Mesothelial cell of epicardium (in vitro differentiated cells): ENCODE measurements around the gene PNLDC1. TPM values are rescaled to one million over a fixed set of nuclear protein-coding genes. Genes with fewer than 3 reads are reported as not detected.
"Not testable (repeated sequence)": the region's sequence is repeated elsewhere in the genome, so short reads cannot be mapped to it uniquely, and the experiment has no call there.

Experiments used
- DNase-seq, 2 experiments: peaks; one replicate each; pipeline ENCODE4 v3.0.0; 2021; ENCODE audit warnings: low spot score in 2 of 2; ENCODE audit not compliant: unreplicated experiment in 2 of 2
- H3K27ac Mint-ChIP-seq: 2 replicates; pipeline ENCODE4 v1.8.0; 2021; ENCODE audit warnings: mixed read lengths
- H3K27me3 Mint-ChIP-seq: 2 replicates; pipeline ENCODE4 v1.8.0; 2021; ENCODE audit warnings: low read depth, mixed read lengths
- H3K36me3 Mint-ChIP-seq: 2 replicates; pipeline ENCODE4 v1.8.0; 2021; ENCODE audit warnings: mixed read lengths
- H3K4me1 Mint-ChIP-seq: 2 replicates; pipeline ENCODE4 v1.8.0; 2021; ENCODE audit warnings: mixed read lengths
- H3K4me3 Mint-ChIP-seq: 2 replicates; pipeline ENCODE4 v1.8.0; 2021; ENCODE audit warnings: mild to moderate bottlenecking, moderate library complexity, mixed read lengths
- H3K9me3 Mint-ChIP-seq: 2 replicates; pipeline ENCODE4 v1.8.0; 2021; ENCODE audit warnings: mixed read lengths
- total RNA-seq: library from RNA; stranded (reverse); gene quantifications from 3 replicates; pipeline ENCODE4 v1.2.1, GENCODE V29; 2021
- TF ChIP-seq, protein P1 (sequence below): fragments of 200-600 bp; sonication (generic); IDR thresholded peaks from one replicate; pipeline ENCODE4 v1.5.0; 2021; ENCODE audit warnings: antibody characterized with exemption; ENCODE audit not compliant: unreplicated experiment

The PNLDC1 gene
- total RNA-seq, 1 donor from 2014 or later, result 0.16 TPM

DNA sequence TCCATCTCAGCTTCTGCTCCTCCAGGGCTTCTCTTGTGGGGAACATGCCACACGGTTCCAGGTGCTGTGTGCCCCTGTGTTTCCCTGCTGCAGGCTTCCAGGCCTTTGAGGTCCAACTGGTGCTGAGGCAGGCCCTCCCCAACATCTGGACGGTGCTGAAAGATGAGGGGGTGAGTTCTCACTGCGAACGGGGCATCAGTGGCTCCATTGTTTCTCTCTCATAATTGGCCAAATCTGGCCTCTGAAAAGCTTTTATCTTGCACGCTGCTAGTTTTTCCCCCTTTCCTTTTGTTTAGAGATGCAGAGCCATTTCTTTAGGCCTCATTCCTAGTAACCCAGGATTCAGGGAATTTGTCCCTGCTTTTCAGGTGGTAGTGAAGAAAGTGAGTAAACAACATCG, 8.6 kb downstream of the PNLDC1 start:
- H3K4me1 Mint-ChIP-seq, result no peaks in the 10 kb centered on the region
- no peak for DNase-seq
- H3K36me3 Mint-ChIP-seq, result no peaks in the 10 kb centered on the region
- TF ChIP-seq, protein P1, sequence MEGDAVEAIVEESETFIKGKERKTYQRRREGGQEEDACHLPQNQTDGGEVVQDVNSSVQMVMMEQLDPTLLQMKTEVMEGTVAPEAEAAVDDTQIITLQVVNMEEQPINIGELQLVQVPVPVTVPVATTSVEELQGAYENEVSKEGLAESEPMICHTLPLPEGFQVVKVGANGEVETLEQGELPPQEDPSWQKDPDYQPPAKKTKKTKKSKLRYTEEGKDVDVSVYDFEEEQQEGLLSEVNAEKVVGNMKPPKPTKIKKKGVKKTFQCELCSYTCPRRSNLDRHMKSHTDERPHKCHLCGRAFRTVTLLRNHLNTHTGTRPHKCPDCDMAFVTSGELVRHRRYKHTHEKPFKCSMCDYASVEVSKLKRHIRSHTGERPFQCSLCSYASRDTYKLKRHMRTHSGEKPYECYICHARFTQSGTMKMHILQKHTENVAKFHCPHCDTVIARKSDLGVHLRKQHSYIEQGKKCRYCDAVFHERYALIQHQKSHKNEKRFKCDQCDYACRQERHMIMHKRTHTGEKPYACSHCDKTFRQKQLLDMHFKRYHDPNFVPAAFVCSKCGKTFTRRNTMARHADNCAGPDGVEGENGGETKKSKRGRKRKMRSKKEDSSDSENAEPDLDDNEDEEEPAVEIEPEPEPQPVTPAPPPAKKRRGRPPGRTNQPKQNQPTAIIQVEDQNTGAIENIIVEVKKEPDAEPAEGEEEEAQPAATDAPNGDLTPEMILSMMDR, result no peak
- H3K9me3 Mint-ChIP-seq, result no peaks in the 10 kb centered on the region
- no peak overlapping the region for H3K4me3 Mint-ChIP-seq
- no peaks in the 10 kb centered on the region for H3K27me3 Mint-ChIP-seq
- no peak overlapping the region for H3K27ac Mint-ChIP-seq

DNA sequence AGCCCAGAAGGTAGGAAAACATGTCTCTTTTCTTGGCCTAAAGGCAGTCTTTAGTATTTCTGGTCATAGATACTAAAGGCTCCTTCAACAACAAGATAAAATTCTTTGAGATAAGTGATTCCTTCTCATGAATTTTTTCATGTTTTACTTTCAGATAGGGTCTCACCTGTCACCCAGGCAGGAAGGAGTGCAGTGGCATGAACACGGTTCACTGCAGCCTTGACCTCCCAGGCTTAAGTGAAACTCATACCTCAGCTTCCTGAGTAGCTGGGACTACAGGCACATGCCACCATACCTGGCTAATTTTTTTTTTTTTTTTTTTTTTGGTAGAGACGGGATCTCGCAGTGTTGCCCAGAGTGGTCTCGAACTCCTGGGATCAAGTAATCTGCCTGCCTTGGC, 9.1 kb downstream of the PNLDC1 start:
- Mint-ChIP-seq H3K36me3 (no peaks in the 10 kb centered on the region), H3K4me3 (no peak overlapping the region), H3K27me3 (no peaks in the 10 kb centered on the region), H3K27ac (no peak overlapping the region), H3K9me3 (no peaks in the 10 kb centered on the region), H3K4me1 (no peaks in the 10 kb centered on the region)
- no peak for DNase-seq
- TF ChIP-seq, protein P1, result no peak

DNA sequence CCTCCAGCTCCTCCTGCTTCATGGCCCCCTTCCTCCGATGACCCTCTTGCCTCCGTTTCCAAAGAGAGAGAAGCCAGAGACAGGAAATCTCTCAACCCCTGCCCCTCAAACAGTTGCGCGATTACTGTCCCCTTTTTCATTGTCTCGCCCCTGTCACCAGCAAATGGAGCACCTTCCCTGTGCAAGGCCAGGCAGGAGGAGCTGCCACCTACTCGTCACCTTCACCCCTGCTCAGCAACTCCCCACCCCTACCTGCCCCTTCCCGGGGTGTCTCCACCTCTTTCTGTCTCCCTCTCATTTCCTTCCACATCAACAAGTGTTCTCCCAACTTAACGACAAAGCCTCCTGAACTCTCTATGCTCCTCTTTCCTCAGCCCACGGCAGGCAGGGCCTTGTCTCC, 13.7 kb downstream of the PNLDC1 start:
- Mint-ChIP-seq H3K4me1 (peaks cover 5% of the 10 kb centered on the region), H3K9me3 (no peaks in the 10 kb centered on the region), H3K36me3 (no peaks in the 10 kb centered on the region), H3K27ac (no peak overlapping the region), H3K4me3 (no peak overlapping the region), H3K27me3 (no peaks in the 10 kb centered on the region)
- DNase-seq, result no peak
- TF ChIP-seq, protein P1, result no peak

DNA sequence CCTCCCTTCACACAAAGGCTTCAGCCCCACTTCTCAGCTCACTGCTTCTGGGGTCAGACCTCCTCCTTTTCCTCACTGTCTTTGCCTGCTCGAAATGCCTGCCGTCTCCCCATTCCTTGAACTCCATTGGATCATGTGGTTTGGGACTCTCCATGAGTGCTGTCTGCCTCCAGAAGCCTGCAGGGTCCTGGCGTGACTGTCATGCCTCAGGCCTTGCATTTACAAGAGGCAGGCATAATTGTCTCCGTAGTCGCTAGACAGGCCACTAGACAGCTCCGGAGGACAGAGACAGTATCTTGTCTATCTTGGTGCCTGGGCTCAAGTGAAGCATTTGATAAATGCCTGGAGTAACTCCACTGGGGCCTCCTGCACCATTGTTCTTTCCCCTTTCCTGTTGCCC, 15.3 kb downstream of the PNLDC1 start:
- Mint-ChIP-seq H3K27me3 (peaks cover 8% of the 10 kb centered on the region), H3K9me3 (no peaks in the 10 kb centered on the region), H3K36me3 (no peaks in the 10 kb centered on the region), H3K27ac (peak overlapping the region; percentile 1), H3K4me3 (no peak overlapping the region), H3K4me1 (peaks cover 5% of the 10 kb centered on the region)
- TF ChIP-seq, protein P1, result no peak
- DNase-seq, result no peak

DNA sequence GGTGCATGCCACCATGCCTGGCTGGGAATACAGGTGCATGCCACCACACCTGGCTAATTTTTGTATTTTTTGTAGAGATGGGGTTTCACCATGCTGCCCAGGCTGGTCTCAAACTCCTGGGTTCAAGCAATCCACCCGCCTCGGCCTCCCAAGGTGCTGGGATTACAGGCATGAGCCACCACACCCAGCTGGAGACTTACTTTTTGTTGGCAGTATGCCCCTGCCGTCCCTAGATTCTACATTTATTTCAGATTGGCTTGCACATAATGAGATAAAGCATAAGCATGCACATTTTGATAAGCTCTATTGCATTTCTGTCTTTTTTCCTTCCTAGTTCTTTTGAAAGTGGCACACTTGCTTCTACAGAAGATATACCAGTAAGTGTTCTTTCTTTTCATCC, 16.7 kb downstream of the PNLDC1 start:
- H3K9me3 Mint-ChIP-seq, H3K4me3 Mint-ChIP-seq, H3K36me3 Mint-ChIP-seq, DNase-seq, H3K27ac Mint-ChIP-seq, H3K4me1 Mint-ChIP-seq, H3K27me3 Mint-ChIP-seq: not testable (repeated sequence)

DNA sequence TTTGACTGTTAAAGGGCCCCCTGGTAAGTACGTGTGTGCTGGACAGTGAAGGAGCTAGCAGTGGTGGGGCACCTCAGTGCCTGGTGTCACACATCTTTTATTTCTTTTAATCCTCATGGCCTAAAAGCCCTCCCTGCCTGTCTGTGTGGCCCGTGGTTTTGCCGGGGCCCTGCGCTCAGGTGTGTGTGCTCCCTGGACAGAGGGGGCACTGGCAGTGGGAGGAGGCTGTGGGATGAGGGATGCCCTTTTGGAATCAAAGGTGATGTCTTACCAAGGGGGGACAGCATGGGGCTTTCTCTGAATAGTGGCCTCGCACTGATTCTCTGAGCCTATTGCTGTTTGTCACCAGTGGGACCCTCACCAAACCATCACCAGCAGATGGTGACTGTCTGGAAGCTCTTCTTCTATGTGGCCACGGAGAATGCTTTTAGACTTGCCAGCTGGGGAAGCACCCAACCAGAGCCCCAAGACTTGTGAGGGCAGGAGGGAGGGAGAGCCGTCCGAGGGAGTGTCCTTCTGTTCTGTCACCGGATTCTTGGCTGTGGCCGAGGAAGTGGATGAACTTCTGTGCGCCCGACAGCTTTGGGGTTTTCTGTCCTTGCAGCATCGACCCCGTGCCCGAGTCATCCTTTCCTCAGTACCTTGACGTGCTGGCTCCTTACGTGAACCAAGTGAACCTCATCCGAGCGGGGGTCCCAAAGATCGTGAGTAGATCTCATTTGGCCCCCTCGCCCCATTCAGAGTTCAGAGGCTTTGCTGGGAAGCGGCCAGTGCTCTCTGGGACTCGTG, 18.1 kb downstream of the PNLDC1 start:
- H3K9me3 Mint-ChIP-seq, result no peaks in the 10 kb centered on the region
- TF ChIP-seq, protein P1, result no peak
- no peak for DNase-seq
- no peaks in the 10 kb centered on the region for H3K36me3 Mint-ChIP-seq
- H3K4me1 Mint-ChIP-seq, result peaks cover 5% of the 10 kb centered on the region
- H3K27me3 Mint-ChIP-seq, result peaks cover 9% of the 10 kb centered on the region
- no peak overlapping the region for H3K27ac Mint-ChIP-seq
- no peak overlapping the region for H3K4me3 Mint-ChIP-seq
